GM21786 (cell line): Measurements from ENCODE around the gene NBPF19.
"Not testable (repeated sequence)": the region's sequence is repeated elsewhere in the genome, so short reads cannot be mapped to it uniquely, and the experiment has no call there.

Source experiments
- ATAC-seq: cut with Tn5 transposase; IDR thresholded peaks from one replicate; pipeline ENCODE4 v1.9.1; 2021; ENCODE audit not compliant: unreplicated experiment

NBPF19 gene

GRCh38 chr1:149474745-149475144, at the start of gene NBPF19:
Gene NBPF19 (plus strand): TSS chr1:149475045. CDS start chr1:149475933, 888 bp downstream.
- ATAC-seq, result not testable (repeated sequence)

DNA sequence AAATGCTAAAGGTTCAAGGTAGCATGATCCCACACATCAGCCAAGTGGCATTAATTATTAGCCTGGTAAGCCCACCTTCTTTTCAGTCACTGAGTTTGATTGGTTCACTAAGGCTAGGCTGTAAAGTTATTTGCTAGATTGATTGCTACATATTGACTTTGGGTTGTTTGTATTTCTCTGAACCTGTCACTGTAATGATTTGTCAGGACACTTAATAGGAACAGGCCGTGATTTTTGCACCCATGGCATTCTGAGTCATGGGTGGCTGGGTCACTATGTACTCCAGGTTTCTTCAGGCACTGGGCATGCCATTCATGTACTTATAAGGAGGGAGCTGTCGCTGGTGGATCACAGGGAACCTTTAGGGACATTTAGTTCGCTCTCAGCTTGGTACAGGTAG, 46.5 kb upstream of the NBPF19 start:
- ATAC-seq, result not testable (repeated sequence)

GRCh38 chr1:149445451-149445850, 29.4 kb upstream of the NBPF19 start:
- ATAC-seq, result not testable (repeated sequence)

DNA sequence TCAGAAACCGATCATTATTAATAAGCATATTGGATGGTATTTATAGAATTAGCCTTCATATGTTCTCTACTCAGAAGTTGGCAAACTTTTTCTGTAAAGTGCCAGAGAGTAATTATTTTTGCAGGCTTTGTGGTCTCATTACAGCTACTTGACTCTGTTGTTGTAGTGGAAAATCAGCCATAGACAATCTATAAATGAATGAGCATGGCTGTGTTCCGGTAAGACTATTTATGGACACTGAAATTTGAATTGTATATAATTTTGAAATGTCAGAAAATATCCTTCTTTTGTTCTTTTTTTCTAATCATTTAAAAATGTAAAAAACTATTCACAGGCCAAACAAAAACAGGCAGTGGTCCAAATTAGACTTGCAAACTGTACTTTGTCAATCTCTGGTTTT, 22.6 kb upstream of the NBPF19 start:
- ATAC-seq, result not testable (repeated sequence)

DNA sequence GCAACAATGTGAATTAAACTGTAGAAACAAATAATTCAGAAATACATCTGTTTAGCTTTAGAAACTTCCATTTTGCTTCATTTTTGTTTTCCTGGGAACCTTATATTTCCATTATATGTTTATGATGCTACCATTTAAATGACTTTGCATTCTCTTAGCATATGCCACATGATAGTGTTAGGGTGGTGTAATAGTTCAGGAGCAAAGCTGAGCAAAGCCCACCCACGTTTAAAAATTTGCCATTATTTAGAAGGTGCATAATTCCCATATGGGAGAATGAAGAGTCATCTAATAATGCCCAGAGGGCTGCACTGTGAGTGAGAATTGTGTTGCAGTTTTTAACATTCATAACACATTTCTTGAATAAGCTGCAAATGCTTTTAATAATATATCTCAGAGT, 22.2 kb upstream of the NBPF19 start:
- ATAC-seq, result not testable (repeated sequence)

DNA sequence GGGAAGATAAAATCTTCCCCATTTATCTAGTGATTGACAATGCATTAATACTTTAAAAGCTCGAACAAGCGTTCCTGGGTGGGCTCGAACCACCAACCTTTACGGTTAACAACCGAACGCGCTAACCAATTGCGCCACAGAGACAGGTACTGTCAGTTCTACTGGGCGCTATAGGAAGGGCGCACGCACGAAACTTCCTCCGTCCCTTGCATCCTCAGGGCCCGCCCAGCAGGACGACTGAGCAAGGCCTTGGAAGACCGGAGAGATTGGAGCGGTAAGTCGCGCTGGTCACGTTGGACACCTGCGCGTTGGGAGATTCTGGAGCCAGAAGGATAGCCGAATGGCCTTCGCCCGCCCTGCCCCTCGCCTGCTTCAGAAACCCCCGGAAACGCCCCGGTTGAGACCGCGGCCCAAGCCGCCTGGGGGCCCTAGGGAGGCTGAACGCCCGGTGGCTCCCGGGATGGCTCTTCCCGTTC, 83.5 kb downstream of the NBPF19 start:
- ATAC-seq, result not testable (repeated sequence)

- not testable (repeated sequence) for ATAC-seq
These were observed 87.0 kb downstream of the NBPF19 start for GRCh38 chr1:149561806-149562205.

DNA sequence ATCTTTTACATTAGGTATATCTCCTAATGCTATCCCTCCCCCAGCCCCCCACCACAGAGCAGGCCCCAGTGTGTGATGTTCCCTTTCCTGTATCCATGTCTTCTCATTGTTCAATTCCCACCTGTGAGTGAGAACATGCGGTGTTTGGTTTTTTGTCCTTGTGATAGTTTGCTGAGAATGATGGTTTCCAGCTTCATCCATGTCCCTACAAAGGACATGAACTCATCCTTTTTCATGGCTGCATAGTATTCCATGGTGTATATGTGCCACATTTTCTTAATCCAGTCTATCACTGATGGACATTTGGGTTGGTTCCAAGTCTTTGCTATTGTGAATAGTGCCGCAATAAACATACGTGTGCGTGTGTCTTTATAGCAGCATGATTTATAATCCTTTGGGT, 90.6 kb downstream of the NBPF19 start:
- ATAC-seq, result not testable (repeated sequence)

DNA sequence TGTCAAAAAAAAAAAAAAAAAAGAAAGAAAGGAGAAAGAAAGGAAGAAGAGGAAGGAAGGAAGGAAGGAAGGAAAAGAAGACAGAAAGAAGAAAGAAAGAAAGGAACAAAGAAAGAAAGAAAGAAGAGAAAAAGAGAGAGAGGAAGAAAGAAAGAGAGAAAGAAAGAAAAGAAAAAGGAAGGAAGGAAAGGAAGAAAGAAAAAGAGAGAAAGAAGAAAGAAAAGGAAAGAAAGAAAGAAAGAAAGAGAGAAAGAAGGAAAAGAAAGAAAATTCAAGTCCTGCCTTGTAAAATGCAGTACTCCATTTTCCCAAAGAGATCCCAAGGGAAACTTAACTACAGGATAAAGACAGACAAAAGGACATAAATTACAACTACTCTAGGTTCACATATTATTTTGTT, 97.9 kb downstream of the NBPF19 start:
- ATAC-seq, result not testable (repeated sequence)

DNA sequence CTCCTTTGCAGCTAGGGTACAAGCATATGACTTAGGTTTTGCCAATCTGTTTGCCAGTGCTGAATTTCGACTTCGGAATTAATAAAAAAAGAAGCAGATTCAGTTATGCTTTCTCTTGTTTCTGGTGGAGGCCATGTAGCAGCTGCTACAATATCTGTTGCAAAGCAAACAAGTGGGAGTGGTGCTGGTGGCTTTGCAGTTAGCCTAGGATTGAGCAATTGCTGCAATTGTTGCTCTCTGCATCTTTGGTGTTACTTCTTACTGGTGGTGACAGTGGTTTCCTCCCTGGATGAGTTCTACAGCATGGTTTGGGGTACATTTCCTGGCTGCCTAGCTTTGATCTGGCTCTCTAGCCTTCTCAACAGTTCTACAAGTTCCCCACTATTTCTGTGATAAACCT, 110.7 kb downstream of the NBPF19 start:
- not testable (repeated sequence) for ATAC-seq
